Neural progenitor cell (in vitro differentiated cells): ENCODE results near the gene EIF3A. TPM values are rescaled to one million over a fixed set of nuclear protein-coding genes. Genes with fewer than 3 reads are reported as not detected.

Experiments used
- DNase-seq: peaks from one replicate; pipeline ENCODE4 v3.0.0-alpha.2; 2016; ENCODE audit warnings: low spot score
- H2AFZ ChIP-seq: fragments of 200-600 bp; sonication (generic); replicated peaks from 2 replicates; pipeline ENCODE4 v1.6.1; 2016; ENCODE audit warnings: antibody characterized with exemption
- H3F3A ChIP-seq: fragments of 200-600 bp; sonication (generic); 2 replicates; pipeline ENCODE4 v1.6.1; 2016; ENCODE audit warnings: antibody characterized with exemption, low read depth
- H3K27ac ChIP-seq: fragments of 200-600 bp; sonication (generic); 2 replicates; pipeline ENCODE4 v1.5.1; 2016; ENCODE audit warnings: mild to moderate bottlenecking
- H3K27me3 ChIP-seq: fragments of 200-600 bp; sonication (generic); 2 replicates; pipeline ENCODE4 v1.6.1; 2016; ENCODE audit warnings: mild to moderate bottlenecking, moderate library complexity
- H3K36me3 ChIP-seq: fragments of 200-600 bp; sonication (generic); 2 replicates; pipeline ENCODE4 v1.5.1; 2016
- H3K4me1 ChIP-seq: fragments of 200-600 bp; sonication (generic); 2 replicates; pipeline ENCODE4 v1.6.1; 2016; ENCODE audit warnings: mixed run types
- H3K4me2 ChIP-seq: fragments of 200-600 bp; sonication (generic); 2 replicates; pipeline ENCODE4 v1.6.1; 2016
- H3K4me3 ChIP-seq: fragments of 200-600 bp; sonication (generic); 2 replicates; pipeline ENCODE4 v1.5.1; 2016
- H3K79me2 ChIP-seq: fragments of 200-600 bp; sonication (generic); 2 replicates; pipeline ENCODE4 v1.6.1; 2016; ENCODE audit warnings: low read depth
- H3K9ac ChIP-seq: fragments of 200-600 bp; sonication (generic); 2 replicates; pipeline ENCODE4 v1.6.1; 2016
- H3K9me3 ChIP-seq: fragments of 200-600 bp; sonication (generic); 2 replicates; pipeline ENCODE4 v1.5.1; 2016; ENCODE audit warnings: low read depth
- H4K20me1 ChIP-seq: fragments of 200-600 bp; sonication (generic); 2 replicates; pipeline ENCODE4 v1.6.1; 2016; ENCODE audit warnings: low read depth
- H3K27ac Mint-ChIP-seq: 3 replicates; pipeline ENCODE4 v1.8.0; 2021; ENCODE audit warnings: mixed read lengths
- H3K27me3 Mint-ChIP-seq: 2 replicates; pipeline ENCODE4 v1.8.0; 2022; ENCODE audit warnings: low read depth, mild to moderate bottlenecking, inconsistent platforms, moderate library complexity, mixed read lengths; ENCODE audit not compliant: insufficient read depth
- H3K36me3 Mint-ChIP-seq: 3 replicates; pipeline ENCODE4 v1.8.0; 2021; ENCODE audit warnings: mixed read lengths
- H3K4me1 Mint-ChIP-seq: 3 replicates; pipeline ENCODE4 v1.8.0; 2021; ENCODE audit warnings: mixed read lengths
- H3K4me3 Mint-ChIP-seq: 3 replicates; pipeline ENCODE4 v1.8.0; 2021; ENCODE audit warnings: mild to moderate bottlenecking, moderate library complexity, mixed read lengths
- H3K9me3 Mint-ChIP-seq: 3 replicates; pipeline ENCODE4 v1.8.0; 2020; ENCODE audit warnings: mixed read lengths
- CTCF ChIP-seq: fragments of 200-600 bp; sonication (generic); IDR thresholded peaks from 2 replicates; pipeline ENCODE4 v1.5.1; 2017; ENCODE audit warnings: antibody characterized with exemption, mild to moderate bottlenecking
- EZH2 ChIP-seq: fragments of 200-600 bp; sonication (generic); IDR thresholded peaks from 2 replicates; pipeline ENCODE4 v1.6.1; 2017; ENCODE audit warnings: antibody characterized with exemption, mild to moderate bottlenecking, moderate library complexity
- EZH2phosphoT487 ChIP-seq: fragments of 200-600 bp; sonication (generic); IDR thresholded peaks from 2 replicates; pipeline ENCODE4 v1.6.1; 2017; ENCODE audit warnings: antibody characterized with exemption
- total RNA-seq: library from RNA; depleted of rRNA; stranded (reverse); fragments of >200 nt; gene quantifications from 2 replicates; pipeline ENCODE4 v1.2.3, GENCODE V29; 2015; ENCODE audit warnings: low replicate concordance

EIF3A gene
- total RNA-seq, 1 donor from 2014 or later = 133 TPM

- no peaks in the 10 kb centered on the region for H3K9me3 ChIP-seq
- H4K20me1 ChIP-seq = no peaks in the 10 kb centered on the region
- no peak overlapping the region for H3K27ac ChIP-seq
- no peaks in the 10 kb centered on the region for H3K36me3 ChIP-seq
- Mint-ChIP-seq H3K4me1 (peaks cover 13% of the 10 kb centered on the region), H3K4me3 (no peak overlapping the region), H3K36me3 (no peaks in the 10 kb centered on the region), H3K9me3 (no peaks in the 10 kb centered on the region), H3K27me3 (peaks cover 5% of the 10 kb centered on the region), H3K27ac (no peak overlapping the region)
- TF ChIP-seq EZH2phosphoT487 (no peak), CTCF (no peak), EZH2 (no peak)
- H3K4me3 ChIP-seq = no peak overlapping the region
- no peaks in the 10 kb centered on the region for H3K79me2 ChIP-seq
- DNase-seq = no peak
- no peaks in the 10 kb centered on the region for H3F3A ChIP-seq
- no peak overlapping the region for H3K4me2 ChIP-seq
- no peak overlapping the region for H3K9ac ChIP-seq
- H3K27me3 ChIP-seq = no peaks in the 10 kb centered on the region
- no peak overlapping the region for H2AFZ ChIP-seq
- peaks cover 10% of the 10 kb centered on the region for H3K4me1 ChIP-seq
Measured at GRCh38 chr10:119020627-119020946, 60.0 kb downstream of the EIF3A start.

GRCh38 chr10:119007211-119007574 is 73.4 kb downstream of the EIF3A start:
- Histone ChIP-seq H3K4me3 (no peak overlapping the region), H3K27me3 (no peaks in the 10 kb centered on the region), H3K9me3 (no peaks in the 10 kb centered on the region), H3K79me2 (no peaks in the 10 kb centered on the region), H3K36me3 (no peaks in the 10 kb centered on the region), H2AFZ (no peak overlapping the region), H3K4me1 (no peaks in the 10 kb centered on the region), H3K4me2 (no peak overlapping the region), H4K20me1 (no peaks in the 10 kb centered on the region), H3F3A (no peaks in the 10 kb centered on the region), H3K27ac (no peak overlapping the region), H3K9ac (no peak overlapping the region)
- H3K36me3 Mint-ChIP-seq = no peaks in the 10 kb centered on the region
- H3K9me3 Mint-ChIP-seq = no peaks in the 10 kb centered on the region
- no peak for DNase-seq
- peaks cover 8% of the 10 kb centered on the region for H3K27me3 Mint-ChIP-seq
- no peak overlapping the region for H3K4me3 Mint-ChIP-seq
- TF ChIP-seq CTCF (no peak), EZH2 (no peak), EZH2phosphoT487 (no peak)
- H3K27ac Mint-ChIP-seq = no peak overlapping the region
- H3K4me1 Mint-ChIP-seq = peaks cover 4% of the 10 kb centered on the region

GRCh38 chr10:119006451-119007210 is 74.0 kb downstream of the EIF3A start:
- Histone ChIP-seq H3F3A (no peaks in the 10 kb centered on the region), H3K79me2 (no peaks in the 10 kb centered on the region), H3K27me3 (no peaks in the 10 kb centered on the region), H3K4me1 (no peaks in the 10 kb centered on the region), H3K9me3 (no peaks in the 10 kb centered on the region), H3K36me3 (no peaks in the 10 kb centered on the region), H4K20me1 (no peaks in the 10 kb centered on the region), H3K4me2 (no peak overlapping the region), H2AFZ (no peak overlapping the region), H3K4me3 (no peak overlapping the region), H3K9ac (no peak overlapping the region), H3K27ac (no peak overlapping the region)
- DNase-seq = no peak
- H3K27me3 Mint-ChIP-seq = peaks cover 8% of the 10 kb centered on the region
- TF ChIP-seq EZH2 (no peak), CTCF (no peak), EZH2phosphoT487 (no peak)
- H3K4me3 Mint-ChIP-seq = no peak overlapping the region
- no peak overlapping the region for H3K27ac Mint-ChIP-seq
- no peaks in the 10 kb centered on the region for H3K36me3 Mint-ChIP-seq
- H3K9me3 Mint-ChIP-seq = no peaks in the 10 kb centered on the region
- H3K4me1 Mint-ChIP-seq = peaks cover 4% of the 10 kb centered on the region
